IPS-20b (cell line): Measurements from ENCODE around the gene PSMD13.

Experiments used
- H3K27ac ChIP-seq: one replicate; pipeline ENCODE4 v1.5.1; 2013; ENCODE audit warnings: low read length
- H3K27me3 ChIP-seq: 2 replicates; pipeline ENCODE4 v1.6.1; 2013; ENCODE audit warnings: mild to moderate bottlenecking, low read length, inconsistent platforms; ENCODE audit not compliant: insufficient read depth
- H3K36me3 ChIP-seq: 2 replicates; pipeline ENCODE4 v1.6.1; 2013; ENCODE audit warnings: low read depth, mild to moderate bottlenecking, inconsistent platforms, low read length, moderate library complexity; ENCODE audit not compliant: insufficient read depth
- H3K4me1 ChIP-seq: 2 replicates; pipeline ENCODE4 v1.6.1; 2013; ENCODE audit warnings: mild to moderate bottlenecking, control low read depth, inconsistent platforms, low read length, moderate library complexity; ENCODE audit not compliant: insufficient read depth
- H3K4me3 ChIP-seq: 2 replicates; pipeline ENCODE4 v1.5.1; 2013; ENCODE audit warnings: mild to moderate bottlenecking, low read length, inconsistent platforms
- H3K9ac ChIP-seq: 2 replicates; pipeline ENCODE4 v1.6.1; 2013; ENCODE audit warnings: low read depth, mild to moderate bottlenecking, inconsistent platforms, low read length, moderate library complexity
- H3K9me3 ChIP-seq: 2 replicates; pipeline ENCODE4 v1.6.1; 2013; ENCODE audit warnings: mild to moderate bottlenecking, low read depth, low read length, inconsistent platforms; ENCODE audit not compliant: insufficient read depth

The PSMD13 gene

GRCh38 chr11:240315-240714, 3.5 kb downstream of the PSMD13 start:
- Histone ChIP-seq H3K9ac (no peak overlapping the region), H3K27ac (no peak overlapping the region), H3K27me3 (peaks cover 3% of the 10 kb centered on the region), H3K36me3 (peaks cover 59% of the 10 kb centered on the region), H3K9me3 (no peaks in the 10 kb centered on the region), H3K4me1 (0 out of 2 replicates have a peak, but pooled peaks cover 4% of the 10 kb centered on the region), H3K4me3 (no peak overlapping the region)

GRCh38 chr11:241634-242033, 4.9 kb downstream of the PSMD13 start:
- 0 out of 2 replicates have a peak, but pooled peaks cover 4% of the 10 kb centered on the region for H3K4me1 ChIP-seq
- H3K36me3 ChIP-seq, result peaks cover 73% of the 10 kb centered on the region
- no peak overlapping the region for H3K4me3 ChIP-seq
- no peak overlapping the region for H3K27ac ChIP-seq
- H3K9ac ChIP-seq, result no peak overlapping the region
- no peaks in the 10 kb centered on the region for H3K27me3 ChIP-seq
- H3K9me3 ChIP-seq, result no peaks in the 10 kb centered on the region

- Histone ChIP-seq H3K9me3 (no peaks in the 10 kb centered on the region), H3K36me3 (peaks cover 91% of the 10 kb centered on the region), H3K27me3 (no peaks in the 10 kb centered on the region)
Observed at GRCh38 chr11:244376-244775, 7.6 kb downstream of the PSMD13 start.

GRCh38 chr11:249062-249461, 12.3 kb downstream of the PSMD13 start:
- Histone ChIP-seq H3K27ac (no peak overlapping the region), H3K9ac (no peak overlapping the region), H3K4me3 (no peak overlapping the region), H3K9me3 (no peaks in the 10 kb centered on the region), H3K27me3 (no peaks in the 10 kb centered on the region), H3K36me3 (peaks cover 93% of the 10 kb centered on the region), H3K4me1 (no peaks in the 10 kb centered on the region)

More at GRCh38 chr11:244376-244775, 7.6 kb downstream of the PSMD13 start:
- H3K4me1 ChIP-seq, result no peaks in the 10 kb centered on the region
- H3K9ac ChIP-seq, result no peak overlapping the region
- no peak overlapping the region for H3K27ac ChIP-seq
- no peak overlapping the region for H3K4me3 ChIP-seq

GRCh38 chr11:250274-250673, 13.5 kb downstream of the PSMD13 start:
- Histone ChIP-seq H3K4me1 (no peaks in the 10 kb centered on the region), H3K36me3 (peaks cover 81% of the 10 kb centered on the region), H3K27me3 (no peaks in the 10 kb centered on the region), H3K9me3 (no peaks in the 10 kb centered on the region), H3K9ac (no peak overlapping the region), H3K27ac (no peak overlapping the region), H3K4me3 (no peak overlapping the region)

- Histone ChIP-seq H3K27me3 (no peaks in the 10 kb centered on the region), H3K27ac (no peak overlapping the region), H3K9me3 (no peaks in the 10 kb centered on the region), H3K4me3 (no peak overlapping the region), H3K4me1 (no peaks in the 10 kb centered on the region), H3K9ac (no peak overlapping the region), H3K36me3 (peaks cover 75% of the 10 kb centered on the region)
Observed at GRCh38 chr11:250740-251299, 14.0 kb downstream of the PSMD13 start.

- H3K36me3 ChIP-seq, result peaks cover 68% of the 10 kb centered on the region
- H3K4me1 ChIP-seq, result no peaks in the 10 kb centered on the region
- H3K9me3 ChIP-seq, result no peaks in the 10 kb centered on the region
- H3K27me3 ChIP-seq, result no peaks in the 10 kb centered on the region
- no peak overlapping the region for H3K9ac ChIP-seq
- no peak overlapping the region for H3K4me3 ChIP-seq
- H3K27ac ChIP-seq, result no peak overlapping the region
Observed at GRCh38 chr11:251550-251949, 14.8 kb downstream of the PSMD13 start.

GRCh38 chr11:252666-253065, 15.9 kb downstream of the PSMD13 start:
- Histone ChIP-seq H3K4me1 (no peaks in the 10 kb centered on the region), H3K27me3 (no peaks in the 10 kb centered on the region), H3K36me3 (peaks cover 57% of the 10 kb centered on the region), H3K9me3 (no peaks in the 10 kb centered on the region), H3K4me3 (no peak overlapping the region), H3K9ac (no peak overlapping the region), H3K27ac (no peak overlapping the region)

- Histone ChIP-seq H3K9me3 (no peaks in the 10 kb centered on the region), H3K27ac (no peak overlapping the region), H3K36me3 (peaks cover 51% of the 10 kb centered on the region), H3K4me3 (no peak overlapping the region), H3K4me1 (no peaks in the 10 kb centered on the region), H3K27me3 (no peaks in the 10 kb centered on the region), H3K9ac (no peak overlapping the region)
Observed at GRCh38 chr11:253160-253885, 16.5 kb downstream of the PSMD13 start.

GRCh38 chr11:253886-254270, 17.1 kb downstream of the PSMD13 start:
- Histone ChIP-seq H3K9ac (no peak overlapping the region), H3K36me3 (peaks cover 45% of the 10 kb centered on the region)

GRCh38 chr11:255176-255575, 18.4 kb downstream of the PSMD13 start:
- Histone ChIP-seq H3K9me3 (no peaks in the 10 kb centered on the region), H3K4me1 (no peaks in the 10 kb centered on the region), H3K4me3 (no peak overlapping the region), H3K9ac (no peak overlapping the region), H3K27ac (no peak overlapping the region), H3K27me3 (no peaks in the 10 kb centered on the region), H3K36me3 (peaks cover 36% of the 10 kb centered on the region)

More at GRCh38 chr11:253886-254270, 17.1 kb downstream of the PSMD13 start:
- H3K4me1 ChIP-seq, result no peaks in the 10 kb centered on the region
- no peak overlapping the region for H3K27ac ChIP-seq
- H3K4me3 ChIP-seq, result no peak overlapping the region
- no peaks in the 10 kb centered on the region for H3K27me3 ChIP-seq
- no peaks in the 10 kb centered on the region for H3K9me3 ChIP-seq

- peaks cover 30% of the 10 kb centered on the region for H3K36me3 ChIP-seq
- H3K4me3 ChIP-seq, result no peak overlapping the region
- no peak overlapping the region for H3K27ac ChIP-seq
- H3K9ac ChIP-seq, result no peak overlapping the region
- H3K27me3 ChIP-seq, result no peaks in the 10 kb centered on the region
- H3K4me1 ChIP-seq, result no peaks in the 10 kb centered on the region
- H3K9me3 ChIP-seq, result no peaks in the 10 kb centered on the region
Observed at GRCh38 chr11:255816-256215, 19.0 kb downstream of the PSMD13 start.
